H9 (cell line): Measurements from ENCODE around the gene ZNF146. TPM values are rescaled to one million over a fixed set of nuclear protein-coding genes. Genes with fewer than 3 reads are reported as not detected.

ENCODE experiments used
- DNase-seq: peaks from one replicate; pipeline ENCODE4 v3.0.0-alpha.2; 2017
- H2AFZ ChIP-seq: one replicate; pipeline ENCODE4 v1.6.1; 2013; ENCODE audit warnings: mild to moderate bottlenecking, low read length, control low read depth, moderate library complexity
- H2AK5ac ChIP-seq: 2 replicates; pipeline ENCODE4 v1.6.1; 2013; ENCODE audit warnings: low read length, control low read depth, mixed read lengths; ENCODE audit not compliant: insufficient read length
- H2BK120ac ChIP-seq: one replicate; pipeline ENCODE4 v1.6.1; 2013; ENCODE audit warnings: low read depth, mild to moderate bottlenecking, low read length, control low read depth, inconsistent platforms; ENCODE audit not compliant: poor library complexity, severe bottlenecking
- H2BK12ac ChIP-seq: 2 replicates; pipeline ENCODE4 v1.6.1; 2013; ENCODE audit warnings: low read length, control low read depth, mixed read lengths, low read depth; ENCODE audit not compliant: insufficient read length
- H2BK15ac ChIP-seq: 2 replicates; pipeline ENCODE4 v1.6.1; 2013; ENCODE audit warnings: low read depth, low read length, control low read depth
- H2BK20ac ChIP-seq: one replicate; pipeline ENCODE4 v1.6.1; 2013; ENCODE audit warnings: low read depth, mild to moderate bottlenecking, low read length, control low read depth, inconsistent platforms; ENCODE audit not compliant: poor library complexity, severe bottlenecking
- H2BK5ac ChIP-seq: 2 replicates; pipeline ENCODE4 v1.6.1; 2013; ENCODE audit warnings: low read length, control low read depth, mixed read lengths; ENCODE audit not compliant: insufficient read length
- H3K14ac ChIP-seq: 2 replicates; pipeline ENCODE4 v1.6.1; 2013; ENCODE audit warnings: low read length, control low read depth; ENCODE audit not compliant: insufficient read depth
- H3K18ac ChIP-seq: 2 replicates; pipeline ENCODE4 v1.6.1; 2013; ENCODE audit warnings: low read depth, mild to moderate bottlenecking, mixed read lengths, low read length, control low read depth; ENCODE audit not compliant: insufficient read length
- H3K23ac ChIP-seq: 2 replicates; pipeline ENCODE4 v1.6.1; 2013; ENCODE audit warnings: low read length, control low read depth, mixed read lengths, low read depth; ENCODE audit not compliant: insufficient read length
- H3K23me2 ChIP-seq: 2 replicates; pipeline ENCODE4 v1.6.1; 2013; ENCODE audit warnings: low read depth, mild to moderate bottlenecking, mixed read lengths, low read length, control low read depth; ENCODE audit not compliant: insufficient read length, poor library complexity, severe bottlenecking
- H3K27ac ChIP-seq: 2 replicates; pipeline ENCODE4 v1.5.1; 2013; ENCODE audit warnings: low read length, control low read depth, mixed read lengths, low read depth; ENCODE audit not compliant: insufficient read length
- H3K27me3 ChIP-seq: 2 replicates; pipeline ENCODE4 v1.6.1; 2013; ENCODE audit warnings: low read length, control low read depth, inconsistent platforms; ENCODE audit not compliant: insufficient read depth
- H3K4ac ChIP-seq: 2 replicates; pipeline ENCODE4 v1.6.1; 2013; ENCODE audit warnings: low read depth, mild to moderate bottlenecking, control low read depth, inconsistent platforms, low read length, moderate library complexity
- H3K4me1 ChIP-seq: 2 replicates; pipeline ENCODE4 v1.6.1; 2013; ENCODE audit warnings: low read length, control low read depth, inconsistent platforms; ENCODE audit not compliant: insufficient read depth
- H3K4me2 ChIP-seq: 2 replicates; pipeline ENCODE4 v1.6.1; 2013; ENCODE audit warnings: low read length, control low read depth, mixed read lengths; ENCODE audit not compliant: insufficient read length, insufficient read depth
- H3K56ac ChIP-seq: 2 replicates; pipeline ENCODE4 v1.6.1; 2013; ENCODE audit warnings: low read depth, mild to moderate bottlenecking, mixed read lengths, low read length, control low read depth; ENCODE audit not compliant: insufficient read length
- H3K79me1 ChIP-seq: 2 replicates; pipeline ENCODE4 v1.6.1; 2013; ENCODE audit warnings: low read depth, mild to moderate bottlenecking, moderate library complexity, low read length, control low read depth, inconsistent platforms; ENCODE audit not compliant: insufficient read depth, poor library complexity, severe bottlenecking
- H3K79me2 ChIP-seq: 2 replicates; pipeline ENCODE4 v1.6.1; 2013; ENCODE audit warnings: low read length, control low read depth, inconsistent platforms; ENCODE audit not compliant: insufficient read depth
- H3K9ac ChIP-seq: 2 replicates; pipeline ENCODE4 v1.6.1; 2013; ENCODE audit warnings: low read length, control low read depth, mixed read lengths; ENCODE audit not compliant: insufficient read length; ENCODE audit errors: extremely low read depth
- H3K9me3 ChIP-seq: one replicate; pipeline ENCODE4 v1.6.1; 2013; ENCODE audit warnings: low read depth, low read length, inconsistent platforms; ENCODE audit not compliant: control insufficient read depth
- H3T11ph ChIP-seq: one replicate; pipeline ENCODE4 v1.6.1; 2013; ENCODE audit warnings: mild to moderate bottlenecking, low read length, control low read depth, inconsistent platforms
- H4K20me1 ChIP-seq: one replicate; pipeline ENCODE4 v1.6.1; 2013; ENCODE audit not compliant: control insufficient read depth, insufficient read length, insufficient read depth
- H4K5ac ChIP-seq: 2 replicates; pipeline ENCODE4 v1.6.1; 2013; ENCODE audit warnings: low read depth, mild to moderate bottlenecking, mixed read lengths, low read length, control low read depth; ENCODE audit not compliant: insufficient read length
- H4K8ac ChIP-seq: replicated peaks from 2 replicates; pipeline ENCODE4 v1.6.1; 2013; ENCODE audit warnings: low read length, control low read depth, mixed read lengths, low read depth; ENCODE audit not compliant: insufficient read length
- H4K91ac ChIP-seq: 2 replicates; pipeline ENCODE4 v1.6.1; 2013; ENCODE audit warnings: low read depth, mild to moderate bottlenecking, moderate library complexity, mixed read lengths, low read length, control low read depth; ENCODE audit not compliant: insufficient read length
- H3K27ac Mint-ChIP-seq, 3 experiments: 2 replicates in 2 of 3; 3 replicates in 1 of 3; pipeline ENCODE4 v1.8.0; 2020 to 2021; ENCODE audit warnings: mixed read lengths in 3 of 3, mild to moderate bottlenecking in 1 of 3, moderate library complexity in 1 of 3
- H3K27me3 Mint-ChIP-seq: 2 replicates; pipeline ENCODE4 v1.8.0; 2021; ENCODE audit warnings: low read depth, mild to moderate bottlenecking, moderate library complexity, mixed read lengths
- H3K36me3 Mint-ChIP-seq, 3 experiments: 2 replicates in 2 of 3; 3 replicates in 1 of 3; pipeline ENCODE4 v1.8.0; 2020 to 2021; ENCODE audit warnings: low read depth in 3 of 3, mixed read lengths in 3 of 3; ENCODE audit not compliant: insufficient read depth in 1 of 3
- H3K4me1 Mint-ChIP-seq, 2 experiments: 2 replicates each; pipeline ENCODE4 v1.8.0; 2020; ENCODE audit warnings: mixed read lengths in 2 of 2
- H3K4me3 Mint-ChIP-seq, 2 experiments: 2 replicates in 1 of 2; 3 replicates in 1 of 2; pipeline ENCODE4 v1.8.0; 2020 to 2021; ENCODE audit warnings: mild to moderate bottlenecking in 2 of 2, mixed read lengths in 2 of 2, moderate library complexity in 1 of 2
- H3K9me3 Mint-ChIP-seq, 2 experiments: 2 replicates in 1 of 2; 3 replicates in 1 of 2; pipeline ENCODE4 v1.8.0; 2020; ENCODE audit warnings: mild to moderate bottlenecking in 2 of 2, mixed read lengths in 2 of 2, moderate library complexity in 1 of 2
- WGBS: extraction: QIAGEN DNeasy Blood & Tissue Kit; methylation state at CpG from one replicate; pipeline ENCODE4 v1.1.7; 2013; ENCODE audit warnings: missing lambda C conversion rate, low lambda C conversion rate, mixed read lengths; ENCODE audit not compliant: insufficient read length; ENCODE audit errors: extremely low coverage; 5-methylcytosine and 5-hydroxymethylcytosine counted together
- total RNA-seq: library from RNA; stranded (reverse); gene quantifications from 2 replicates; pipeline ENCODE4 v1.2.1, GENCODE V29; 2021
- TF ChIP-seq, protein P1 (sequence below): fragments of 200-600 bp; sonication (generic); conservative IDR thresholded peaks from 3 replicates; pipeline ENCODE4 v1.8.0; 2021; ENCODE audit warnings: antibody characterized with exemption, mild to moderate bottlenecking

The ZNF146 gene
- total RNA-seq, 1 experiment from 2014 or later = 166 TPM

DNA sequence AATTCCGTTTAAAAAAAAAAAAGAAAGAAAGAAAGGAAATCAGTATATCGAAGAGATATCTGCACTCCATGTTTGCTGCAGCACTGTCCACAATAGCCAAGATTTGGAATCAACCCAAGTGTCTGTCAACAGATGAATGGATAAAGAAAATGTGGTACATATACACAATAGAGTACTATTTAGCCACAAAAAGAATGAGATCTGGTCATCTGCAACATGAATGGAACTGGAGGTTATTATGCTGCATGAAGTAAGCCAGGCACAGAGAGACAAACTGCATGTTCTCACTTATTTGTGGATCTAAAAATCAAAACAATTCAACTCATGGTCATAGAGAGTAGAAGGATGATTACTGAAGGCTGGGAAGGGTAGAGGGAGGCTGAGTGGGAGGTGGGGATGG is 16.8 kb upstream of the ZNF146 start:
- DNase-seq = no peak
- H4K8ac ChIP-seq = no peak overlapping the region
- H2AK5ac ChIP-seq = no peak overlapping the region
- H3K79me2 ChIP-seq = no peaks in the 10 kb centered on the region
- no peak overlapping the region for H3K9ac ChIP-seq
- H4K5ac ChIP-seq = no peak overlapping the region
- peaks cover 0 to 10% (median 0%) of the 10 kb centered on the region in 3 experiments; a peak in 3 of 7 replicates for H3K36me3 Mint-ChIP-seq
- H3K9me3 ChIP-seq = no peaks in the 10 kb centered on the region
- no peaks in the 10 kb centered on the region for H3K23me2 ChIP-seq
- H3K4me2 ChIP-seq = no peak overlapping the region
- no peaks in the 10 kb centered on the region for H3K79me1 ChIP-seq
- H2BK120ac ChIP-seq = no peak overlapping the region
- WGBS = no CpG with 5 or more reads among the region's 2 CpGs
- H3K14ac ChIP-seq = no peak overlapping the region
- no peak overlapping the region for H3T11ph ChIP-seq
- no peak overlapping the region for H3K56ac ChIP-seq
- no peak overlapping the region for H3K27ac Mint-ChIP-seq
- H2BK12ac ChIP-seq = no peak overlapping the region
- no peak overlapping the region for H4K91ac ChIP-seq
- H3K4me1 ChIP-seq = no peaks in the 10 kb centered on the region
- no peak overlapping the region for H3K4ac ChIP-seq
- no peaks in the 10 kb centered on the region; the same call in none of the 2 replicates for H3K27me3 Mint-ChIP-seq
- H3K4me3 Mint-ChIP-seq = no peak overlapping the region
- no peaks in the 10 kb centered on the region for H3K4me1 Mint-ChIP-seq
- H2BK15ac ChIP-seq = no peak overlapping the region
- no peak overlapping the region for H3K27ac ChIP-seq
- no peak overlapping the region for H2BK20ac ChIP-seq
- H3K18ac ChIP-seq = no peak overlapping the region
- H3K9me3 Mint-ChIP-seq = no peaks in the 10 kb centered on the region
- no peak overlapping the region for H3K23ac ChIP-seq
- TF ChIP-seq, protein P1, sequence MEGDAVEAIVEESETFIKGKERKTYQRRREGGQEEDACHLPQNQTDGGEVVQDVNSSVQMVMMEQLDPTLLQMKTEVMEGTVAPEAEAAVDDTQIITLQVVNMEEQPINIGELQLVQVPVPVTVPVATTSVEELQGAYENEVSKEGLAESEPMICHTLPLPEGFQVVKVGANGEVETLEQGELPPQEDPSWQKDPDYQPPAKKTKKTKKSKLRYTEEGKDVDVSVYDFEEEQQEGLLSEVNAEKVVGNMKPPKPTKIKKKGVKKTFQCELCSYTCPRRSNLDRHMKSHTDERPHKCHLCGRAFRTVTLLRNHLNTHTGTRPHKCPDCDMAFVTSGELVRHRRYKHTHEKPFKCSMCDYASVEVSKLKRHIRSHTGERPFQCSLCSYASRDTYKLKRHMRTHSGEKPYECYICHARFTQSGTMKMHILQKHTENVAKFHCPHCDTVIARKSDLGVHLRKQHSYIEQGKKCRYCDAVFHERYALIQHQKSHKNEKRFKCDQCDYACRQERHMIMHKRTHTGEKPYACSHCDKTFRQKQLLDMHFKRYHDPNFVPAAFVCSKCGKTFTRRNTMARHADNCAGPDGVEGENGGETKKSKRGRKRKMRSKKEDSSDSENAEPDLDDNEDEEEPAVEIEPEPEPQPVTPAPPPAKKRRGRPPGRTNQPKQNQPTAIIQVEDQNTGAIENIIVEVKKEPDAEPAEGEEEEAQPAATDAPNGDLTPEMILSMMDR = no peak
- no peak overlapping the region for H2BK5ac ChIP-seq
- H2AFZ ChIP-seq = no peak overlapping the region
- H4K20me1 ChIP-seq = no peaks in the 10 kb centered on the region
- H3K27me3 ChIP-seq = no peaks in the 10 kb centered on the region
